Gastrocnemius medialis (tissue), 4 donors: Measurements from ENCODE around the gene NR1D1.

Source experiments
- POLR2A ChIP-seq, 2 donors: fragments of 450-650 bp; IDR thresholded peaks; one replicate each; pipeline ENCODE4 v1.6.1; 2017; ENCODE audit warnings: antibody characterized with exemption in 2 of 2, mild to moderate bottlenecking in 2 of 2, moderate library complexity in 2 of 2
- TF ChIP-seq, protein P1 (sequence below), 5 experiments: fragments of 450-650 bp in 3 of 5; fragments of 200-600 bp in 2 of 5; sonication (generic) in 2 of 5; IDR thresholded peaks in 4 of 5; conservative IDR thresholded peaks in 1 of 5; 1 replicate in 4 of 5; 2 replicates in 1 of 5; pipeline ENCODE4 v1.5.1; 2016 to 2019; ENCODE audit warnings: antibody characterized with exemption in 5 of 5, mild to moderate bottlenecking in 3 of 5, moderate library complexity in 3 of 5

- TF ChIP-seq, protein P1, sequence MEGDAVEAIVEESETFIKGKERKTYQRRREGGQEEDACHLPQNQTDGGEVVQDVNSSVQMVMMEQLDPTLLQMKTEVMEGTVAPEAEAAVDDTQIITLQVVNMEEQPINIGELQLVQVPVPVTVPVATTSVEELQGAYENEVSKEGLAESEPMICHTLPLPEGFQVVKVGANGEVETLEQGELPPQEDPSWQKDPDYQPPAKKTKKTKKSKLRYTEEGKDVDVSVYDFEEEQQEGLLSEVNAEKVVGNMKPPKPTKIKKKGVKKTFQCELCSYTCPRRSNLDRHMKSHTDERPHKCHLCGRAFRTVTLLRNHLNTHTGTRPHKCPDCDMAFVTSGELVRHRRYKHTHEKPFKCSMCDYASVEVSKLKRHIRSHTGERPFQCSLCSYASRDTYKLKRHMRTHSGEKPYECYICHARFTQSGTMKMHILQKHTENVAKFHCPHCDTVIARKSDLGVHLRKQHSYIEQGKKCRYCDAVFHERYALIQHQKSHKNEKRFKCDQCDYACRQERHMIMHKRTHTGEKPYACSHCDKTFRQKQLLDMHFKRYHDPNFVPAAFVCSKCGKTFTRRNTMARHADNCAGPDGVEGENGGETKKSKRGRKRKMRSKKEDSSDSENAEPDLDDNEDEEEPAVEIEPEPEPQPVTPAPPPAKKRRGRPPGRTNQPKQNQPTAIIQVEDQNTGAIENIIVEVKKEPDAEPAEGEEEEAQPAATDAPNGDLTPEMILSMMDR (IDR thresholded peaks at IDR 0.05 in 4 of 5, conservative IDR thresholded peaks at IDR 0.05 in 1 of 5) = no peak
- no peak for TF ChIP-seq POLR2A (IDR thresholded peaks at IDR 0.05)
These were observed 26.8 kb downstream of the NR1D1 start for GRCh38 chr17:40073454-40074174.
